Stimulated activated CD8-positive, alpha-beta memory T cell treated with anti-CD3 and anti-CD28 coated beads, Interleukin-7, amount 100 ng/mL, for 48 hours (primary cell): ENCODE measurements around the gene CCDC57.

ENCODE experiments used
- DNase-seq, 2 donors: peaks; one replicate each; pipeline ENCODE4 v3.0.0-alpha.2; 2020; ENCODE audit warnings: low read depth in 1 of 2; ENCODE audit errors: extremely low read depth in 1 of 2

The CCDC57 gene

GRCh38 chr17:82097919-82098168 lies 114.8 kb downstream of the CCDC57 start:
- DNase-seq, result no peak

GRCh38 chr17:82097184-82097918 lies 115.3 kb downstream of the CCDC57 start:
- peak in 1 of 2 donors; percentile 25 for DNase-seq

- no peak for DNase-seq
Measured at GRCh38 chr17:82096709-82097183, 115.9 kb downstream of the CCDC57 start.

DNA sequence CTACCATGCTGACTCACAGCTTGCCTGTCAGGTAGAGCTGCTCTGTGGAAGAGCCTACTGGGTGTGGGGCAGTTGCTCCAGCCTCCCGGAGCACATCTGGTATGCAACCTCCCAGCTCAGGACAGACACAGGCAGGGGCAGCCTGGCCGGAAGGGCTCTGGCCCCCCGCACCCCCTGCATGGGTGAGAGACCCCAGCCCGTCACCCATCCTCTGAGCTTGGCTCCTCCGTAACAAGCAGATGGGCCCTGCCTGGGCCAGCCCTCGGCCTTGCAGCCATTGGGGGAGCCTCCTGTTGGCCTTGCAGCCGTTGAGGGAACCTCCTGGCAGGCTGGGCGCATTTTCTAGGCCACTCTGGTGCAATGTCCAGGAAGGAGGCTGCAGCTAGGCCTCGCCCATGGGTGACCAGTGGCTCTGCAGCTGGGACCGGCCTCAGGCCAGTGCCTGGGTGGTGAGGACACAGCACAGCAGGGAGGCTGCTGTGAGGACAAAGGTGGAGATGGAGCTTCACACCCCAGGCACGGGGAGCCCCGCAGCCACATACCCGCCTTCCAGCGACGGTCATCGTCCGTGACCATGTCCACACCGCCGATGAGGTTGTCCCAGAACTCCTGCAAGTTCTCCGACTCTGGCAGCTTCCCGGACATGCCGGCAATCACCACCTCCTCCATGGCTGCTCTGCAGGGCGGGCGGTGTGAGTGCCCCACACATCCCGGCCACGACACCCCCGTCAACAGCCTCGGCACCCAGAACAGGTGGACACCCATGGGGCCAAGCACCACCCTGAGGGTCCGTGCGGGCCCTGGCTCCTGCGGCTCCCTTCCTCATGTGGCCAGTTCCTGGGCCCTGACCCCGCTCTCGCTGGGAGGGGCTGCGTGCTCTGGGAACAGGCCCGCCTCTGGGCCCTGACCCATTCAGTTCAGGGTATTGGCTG lies 116.6 kb downstream of the CCDC57 start:
- no peak for DNase-seq

DNA sequence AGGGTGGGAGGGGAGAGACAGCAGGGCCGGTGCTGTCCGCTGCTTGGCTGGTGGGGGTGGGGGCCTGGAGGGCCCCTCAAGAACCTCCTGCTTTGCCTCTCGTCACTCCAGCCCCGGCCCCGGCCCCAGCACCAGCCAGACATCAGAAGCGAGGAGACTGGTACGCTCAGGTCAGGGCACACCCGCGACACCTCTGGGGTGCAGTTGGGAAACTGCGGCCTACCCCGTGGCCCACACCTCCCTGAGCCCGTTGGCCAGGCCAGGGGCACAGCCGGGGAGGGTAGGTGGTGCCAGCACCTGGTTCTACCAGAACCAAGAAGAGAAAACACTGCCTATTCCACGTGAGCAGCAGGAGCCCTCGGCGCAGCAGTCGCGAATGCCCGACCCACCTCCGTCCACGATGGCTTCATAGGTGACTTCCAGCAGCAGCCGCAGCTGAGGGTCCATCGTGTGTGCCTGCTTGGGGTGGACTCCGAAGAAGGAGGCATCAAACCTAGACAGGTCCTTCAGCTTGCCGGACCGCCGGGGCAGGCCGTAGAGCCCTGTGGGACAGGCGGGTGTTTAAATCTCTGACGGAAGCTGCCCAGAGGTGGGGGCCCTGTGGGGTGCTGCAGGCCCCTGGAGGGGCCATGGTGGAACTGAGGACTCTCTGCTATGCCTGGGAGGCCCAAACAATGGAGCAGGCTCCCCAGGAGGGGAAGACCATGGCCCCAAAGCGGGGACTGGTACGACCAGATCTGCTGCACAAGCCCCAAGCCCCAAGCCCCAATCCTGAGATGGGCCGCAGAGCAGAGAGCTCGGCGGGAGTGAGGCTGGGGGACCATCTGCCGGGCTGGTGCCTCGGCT lies 117.5 kb downstream of the CCDC57 start:
- DNase-seq, result no peak

DNA sequence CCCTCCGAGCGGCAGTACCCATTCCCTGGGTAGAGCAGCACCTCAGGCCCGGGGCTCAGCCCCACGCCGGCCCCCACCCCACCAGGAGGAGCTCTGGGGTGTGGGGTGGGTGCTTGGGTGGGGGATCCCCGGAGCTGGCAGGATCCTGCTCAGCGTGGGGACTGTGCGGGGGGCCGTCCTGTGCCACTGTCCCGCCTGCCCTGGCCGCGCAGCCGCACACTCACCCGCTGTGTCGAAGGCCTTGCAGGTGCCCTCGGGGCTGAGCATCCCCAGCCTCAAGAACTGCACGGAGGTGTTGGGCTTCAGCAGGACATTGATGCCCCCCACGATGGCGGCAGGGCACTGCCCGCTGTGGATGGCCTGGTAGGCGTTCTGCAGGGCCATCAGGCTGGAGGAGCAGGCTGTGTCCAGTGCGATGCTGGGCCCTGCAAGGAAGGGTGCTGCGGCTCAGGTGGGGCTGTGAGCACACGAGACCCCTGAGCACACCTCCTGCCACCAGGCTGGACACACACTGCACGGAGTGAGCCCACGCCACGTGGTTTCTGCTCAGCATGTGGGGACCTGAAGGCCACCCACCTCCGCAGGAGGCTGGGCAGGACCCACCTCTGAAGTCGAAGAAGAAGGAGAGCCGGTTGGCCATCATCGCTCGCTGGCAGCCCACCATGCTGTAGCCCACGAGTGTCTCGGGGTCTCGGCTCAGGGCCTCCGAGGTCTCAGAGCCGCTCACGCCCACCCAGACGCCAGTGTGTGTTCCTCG lies 119.5 kb downstream of the CCDC57 start:
- no peak for DNase-seq

DNA sequence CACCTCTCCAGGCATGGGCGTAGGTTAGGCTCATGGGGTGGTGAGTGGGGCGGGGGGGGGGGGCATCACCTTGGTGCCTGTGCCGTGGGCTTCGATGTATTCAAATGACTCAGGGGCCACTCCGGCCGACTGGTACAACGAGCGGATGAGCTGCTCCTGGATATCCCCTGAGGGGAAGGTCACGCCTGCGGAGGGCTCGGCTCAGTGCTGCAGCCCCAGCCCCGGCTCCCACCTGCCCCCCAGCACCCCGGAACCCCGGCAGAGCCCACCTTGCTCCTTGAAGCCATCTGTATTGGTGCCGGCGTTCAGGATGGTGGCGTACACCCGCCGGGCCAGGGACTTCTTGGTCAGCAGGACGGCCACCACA lies 120.0 kb downstream of the CCDC57 start:
- no peak for DNase-seq

- DNase-seq, result no peak
Measured at GRCh38 chr17:82092094-82092586, 120.5 kb downstream of the CCDC57 start.

DNA sequence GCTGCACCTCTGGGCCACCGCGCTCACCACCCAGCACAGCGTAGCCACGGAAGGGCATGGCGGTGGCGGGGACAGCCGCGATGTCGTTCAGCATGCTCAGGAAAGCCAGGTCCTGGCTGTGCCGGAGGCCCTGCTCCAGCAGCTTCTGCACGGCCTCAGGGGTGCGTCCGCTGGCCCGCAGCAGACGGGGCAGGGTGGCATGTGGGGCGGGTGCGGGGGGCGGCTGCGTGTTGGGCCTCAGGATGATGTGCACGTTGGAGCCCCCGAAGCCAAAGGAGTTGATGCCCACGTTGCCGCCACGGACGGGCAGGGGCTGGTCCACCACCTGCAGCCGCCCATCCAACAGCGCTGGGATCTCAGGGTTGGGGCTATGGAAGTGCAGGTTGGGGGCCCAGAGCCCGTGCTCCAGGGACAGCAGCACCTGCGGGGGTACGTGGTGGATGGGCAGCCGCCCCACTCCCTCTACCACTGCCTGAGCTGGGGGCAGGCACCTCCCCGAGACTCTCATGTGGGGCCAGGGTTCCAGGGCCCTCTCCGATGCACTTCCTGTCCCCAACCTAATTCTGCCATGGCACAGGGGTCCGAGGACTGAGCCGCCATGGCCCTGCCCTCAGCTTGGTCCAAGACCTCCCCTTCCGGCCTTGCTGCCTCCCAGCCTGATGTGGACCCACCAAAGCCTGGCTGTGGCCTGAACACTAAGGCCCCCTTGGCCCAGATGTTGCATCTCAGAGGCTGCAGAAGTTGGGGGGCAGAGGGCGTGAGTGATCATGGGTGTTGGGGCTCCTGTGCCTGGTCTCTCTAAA lies 121.2 kb downstream of the CCDC57 start:
- DNase-seq, result no peak

- no peak for DNase-seq
Measured at GRCh38 chr17:82090549-82091263, 121.9 kb downstream of the CCDC57 start.

DNA sequence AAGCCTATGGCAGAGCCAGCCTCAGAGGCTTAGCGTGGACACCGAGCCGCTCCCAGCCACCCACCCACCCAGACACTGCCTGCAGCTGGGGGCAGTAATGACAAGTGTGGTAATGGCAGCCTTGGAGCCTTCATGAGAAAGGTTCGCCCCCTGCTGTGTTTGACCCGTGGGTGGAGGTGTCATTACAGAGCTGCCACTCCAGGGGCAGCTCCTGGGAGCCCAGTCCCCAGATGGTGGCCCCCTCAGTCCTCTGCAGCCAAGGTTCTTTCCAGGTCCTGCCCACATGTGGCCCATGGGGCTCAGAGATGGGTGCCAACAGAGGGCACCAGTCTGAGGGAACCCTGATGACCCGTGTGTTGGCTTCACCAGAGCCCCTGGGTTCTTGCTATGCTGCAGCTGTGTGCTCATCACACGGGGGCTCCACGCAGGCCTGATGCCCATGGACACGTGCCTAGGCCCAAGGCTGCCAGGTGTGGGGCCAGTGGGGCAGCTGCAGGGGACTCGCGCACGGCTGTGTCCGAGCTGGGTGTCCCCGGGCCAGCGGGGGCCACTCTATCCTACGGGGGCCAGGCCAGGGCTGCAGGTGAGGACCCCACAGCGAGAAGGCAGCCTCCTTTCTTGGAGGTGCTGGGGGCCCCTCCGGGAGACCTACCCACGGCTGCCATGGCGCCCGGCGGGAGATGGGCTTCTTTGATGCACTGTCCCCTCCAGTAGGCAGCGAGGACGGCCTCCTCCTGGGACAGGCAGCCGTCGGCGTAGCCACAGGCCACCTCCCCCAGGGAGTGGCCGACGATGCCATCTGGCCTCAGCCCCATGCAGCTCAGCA lies 122.7 kb downstream of the CCDC57 start:
- no peak for DNase-seq

GRCh38 chr17:82088838-82089722 lies 123.6 kb downstream of the CCDC57 start:
- DNase-seq, result no peak

GRCh38 chr17:82087961-82088837 lies 124.4 kb downstream of the CCDC57 start:
- no peak for DNase-seq

DNA sequence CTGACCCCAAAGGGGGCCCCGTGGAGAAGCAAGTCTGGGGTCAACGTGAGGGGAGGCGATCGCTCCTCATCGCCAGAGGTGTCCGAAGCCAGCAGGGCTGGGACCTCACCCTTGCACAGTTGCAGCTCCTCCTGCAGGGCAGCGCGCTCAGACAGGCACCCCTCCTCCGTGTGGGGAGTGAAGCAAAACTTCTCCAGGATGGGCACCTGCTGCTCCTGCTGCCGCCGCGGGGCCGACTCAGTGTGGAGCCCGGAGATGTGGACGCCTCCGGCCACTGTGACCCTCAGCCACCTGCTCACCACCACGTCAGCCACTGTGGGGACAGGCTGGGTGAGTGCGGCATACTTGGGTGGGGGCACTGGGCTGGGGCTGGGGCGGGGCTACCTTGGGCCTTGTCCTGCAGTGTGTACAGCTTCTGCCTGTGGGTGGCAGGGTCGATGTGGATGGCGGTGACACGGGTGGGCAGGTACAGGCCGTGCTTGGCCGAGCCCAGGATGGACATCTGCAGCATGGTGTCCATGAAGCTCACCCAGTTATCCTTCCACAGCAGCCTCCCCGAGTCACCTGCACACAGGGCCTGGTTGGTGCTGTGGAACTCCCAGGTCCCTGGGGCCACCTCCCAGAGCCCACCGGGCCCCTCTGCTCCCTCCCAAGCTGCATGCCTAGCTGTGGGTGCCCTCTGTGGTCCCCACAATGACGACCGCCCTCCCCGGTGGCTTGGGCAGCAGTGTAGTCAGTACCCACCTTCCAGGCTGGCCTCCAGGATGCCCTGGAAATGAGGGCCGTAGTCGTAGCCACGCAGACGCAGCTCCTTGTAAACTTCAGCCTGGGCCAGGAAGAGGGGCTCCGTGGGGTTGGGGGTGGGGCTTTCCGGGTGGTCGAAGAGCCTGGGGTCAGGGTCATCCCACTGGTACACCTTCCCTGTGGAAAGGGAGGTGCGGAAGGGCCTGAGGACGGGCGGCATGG lies 125.4 kb downstream of the CCDC57 start:
- no peak for DNase-seq
